HG02870 (cell line): ENCODE results near the gene PRKCB.

ENCODE experiments used
- ATAC-seq: cut with Tn5 transposase; IDR thresholded peaks from one replicate; pipeline ENCODE4 v1.9.1; 2021; ENCODE audit warnings: mild to moderate bottlenecking, moderate library complexity; ENCODE audit not compliant: unreplicated experiment

The PRKCB gene

DNA sequence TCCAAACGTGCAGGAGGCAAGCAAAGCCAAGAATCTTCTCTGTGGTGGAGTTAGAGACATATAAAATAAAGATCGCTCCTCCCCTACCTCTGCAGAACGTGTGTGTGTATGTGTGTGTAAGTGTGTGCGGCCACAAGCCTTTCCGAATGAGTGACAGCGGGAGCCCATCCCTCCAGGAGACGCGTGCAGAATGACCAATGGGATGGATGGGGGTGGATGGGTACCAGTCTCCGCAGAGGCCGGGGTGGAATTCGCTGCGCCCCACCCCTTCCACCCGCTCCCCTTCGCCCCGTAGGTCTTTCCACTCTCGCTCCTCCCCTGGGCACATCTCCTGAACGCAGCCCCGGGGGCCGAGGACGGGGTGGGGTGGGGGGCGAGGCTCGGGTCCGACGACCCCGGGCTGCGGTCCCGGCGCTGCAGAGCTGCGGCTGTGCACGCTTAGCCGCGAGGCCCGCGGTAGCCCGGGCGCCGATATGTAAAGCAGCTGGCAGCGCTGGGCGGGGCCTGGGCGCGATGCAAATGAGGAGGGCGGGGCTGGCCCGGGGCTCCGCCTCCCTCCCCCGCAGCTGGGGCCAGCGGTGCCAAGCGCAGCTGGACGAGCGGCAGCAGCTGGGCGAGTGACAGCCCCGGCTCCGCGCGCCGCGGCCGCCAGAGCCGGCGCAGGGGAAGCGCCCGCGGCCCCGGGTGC lies at the start of gene PRKCB:
Gene PRKCB (plus strand): TSS at position 594 of the 688 bp plus-strand sequence.
- peak; percentile 70 for ATAC-seq

DNA sequence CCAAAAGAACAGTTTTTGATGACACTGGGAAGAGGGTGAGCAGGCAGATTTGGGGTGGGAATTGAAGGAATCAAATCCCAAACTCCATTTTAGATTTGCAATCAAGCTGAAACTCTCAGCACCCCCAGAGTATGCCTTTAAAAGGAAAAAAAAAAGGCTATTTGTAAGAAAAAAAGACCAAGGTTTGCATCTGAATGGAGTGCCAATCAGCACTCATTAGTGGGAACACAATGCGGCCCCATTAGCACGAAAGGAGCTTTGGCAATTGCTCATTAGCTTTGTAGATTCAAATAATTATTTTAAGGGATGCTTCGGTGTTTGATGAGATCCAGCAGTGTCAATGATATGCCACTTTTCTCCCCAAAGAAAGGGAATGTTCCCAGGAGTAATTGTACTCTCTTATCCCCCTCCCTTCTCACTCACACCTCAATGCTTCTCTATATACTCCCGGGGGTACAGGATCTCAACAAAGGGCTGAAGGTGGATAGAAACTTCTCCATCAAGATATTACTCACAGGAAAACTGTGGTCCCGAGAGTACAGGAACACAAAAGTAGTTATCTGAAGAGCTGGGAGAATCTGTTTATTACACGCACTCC lies 48.7 kb upstream of the PRKCB start:
- no peak for ATAC-seq

DNA sequence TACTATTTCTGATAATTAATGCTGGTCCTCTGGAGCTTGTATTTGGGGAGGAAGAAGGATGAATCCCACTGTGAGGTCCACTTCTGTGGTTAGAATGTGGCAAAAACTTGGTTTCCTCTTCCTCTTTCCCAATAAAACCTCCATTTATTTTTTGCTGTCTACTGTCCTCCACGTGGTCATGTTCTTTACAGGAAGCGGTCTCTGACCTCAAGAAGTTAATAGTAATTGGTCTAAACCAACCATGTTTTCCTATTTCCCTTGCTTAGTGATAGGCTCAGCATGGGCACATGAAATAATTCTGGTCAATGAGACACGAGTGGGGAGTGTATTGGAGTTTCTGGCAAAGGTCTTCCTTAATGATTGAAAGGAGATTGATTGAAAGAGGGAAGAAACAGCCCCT lies 47.1 kb upstream of the PRKCB start:
- ATAC-seq = no peak

DNA sequence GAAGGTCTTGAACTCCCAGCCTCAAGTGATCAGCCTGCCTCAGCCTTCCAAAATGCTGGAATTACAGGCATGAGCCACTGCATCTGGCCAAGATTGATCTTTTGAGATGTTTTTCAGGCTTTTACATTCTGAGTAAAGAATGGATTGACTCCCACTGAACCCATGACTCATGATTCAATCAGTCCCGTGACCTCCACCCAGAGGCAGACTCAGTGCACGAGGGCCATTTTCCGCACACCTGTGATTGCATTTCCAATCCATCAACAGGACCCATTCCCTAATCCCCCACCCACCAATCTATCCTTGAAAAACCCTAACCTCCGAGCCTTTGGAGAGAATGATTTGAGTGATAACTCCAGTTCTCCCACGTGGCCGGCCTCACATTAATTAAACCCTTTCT lies 40.4 kb upstream of the PRKCB start:
- ATAC-seq = no peak

DNA sequence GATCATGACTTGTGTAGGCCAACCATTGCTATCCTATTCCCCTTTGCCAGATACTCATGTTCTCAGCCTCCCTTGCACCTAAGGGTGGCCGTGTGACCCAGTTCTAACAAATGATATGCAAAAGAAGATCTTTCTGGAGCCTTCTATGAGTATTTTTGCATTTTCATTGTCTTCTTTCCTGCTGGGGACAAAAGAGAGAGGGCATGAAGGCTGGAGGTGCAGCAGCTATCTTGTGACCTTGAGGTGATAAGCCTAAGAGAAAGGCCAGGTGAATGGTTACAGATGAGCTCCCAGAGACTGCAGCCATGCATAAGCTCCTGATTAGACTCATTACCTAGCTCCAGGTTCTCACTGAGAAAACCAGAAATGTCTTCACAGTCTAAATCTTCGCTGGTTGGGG lies 38.8 kb upstream of the PRKCB start:
- ATAC-seq = no peak

DNA sequence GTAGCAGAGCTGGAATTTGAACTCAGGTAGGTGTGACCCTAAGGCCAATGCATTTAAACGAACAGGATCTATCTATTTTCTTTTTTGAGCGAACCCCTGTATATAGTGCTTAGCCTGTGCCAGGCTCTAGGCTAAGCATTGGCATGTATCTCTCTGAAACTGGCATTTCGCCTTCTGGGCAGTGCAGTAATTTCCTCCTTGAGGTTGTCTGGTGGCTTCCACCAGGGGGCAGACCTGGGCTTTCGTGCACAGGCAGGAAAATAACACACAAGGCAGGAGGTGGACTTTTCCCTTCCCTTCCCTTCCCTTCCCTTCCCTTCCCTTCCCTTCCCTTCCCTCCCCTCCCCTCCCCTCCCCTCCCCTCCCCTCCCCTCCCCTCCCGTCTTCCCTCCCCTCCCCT lies 34.4 kb upstream of the PRKCB start:
- no peak for ATAC-seq

DNA sequence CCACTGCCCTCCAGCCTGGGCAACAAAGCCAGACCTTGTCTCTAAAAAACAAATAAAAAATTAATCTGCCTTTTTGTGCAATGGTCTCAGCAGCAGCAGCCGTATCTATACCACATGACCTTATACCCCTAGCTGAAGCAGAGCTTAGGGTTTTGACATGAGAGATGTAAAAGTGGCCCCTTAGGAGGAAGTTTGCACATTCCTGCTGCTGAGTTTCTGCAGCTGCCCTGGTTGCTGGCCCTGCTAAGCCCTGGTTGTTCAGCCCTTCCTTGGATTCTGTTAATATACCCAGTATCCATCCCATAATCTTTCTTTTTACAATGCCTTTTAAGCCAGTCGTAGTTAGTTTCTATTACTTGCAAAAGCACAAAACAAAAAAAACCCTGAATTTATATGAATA lies 33.0 kb upstream of the PRKCB start:
- ATAC-seq = no peak

DNA sequence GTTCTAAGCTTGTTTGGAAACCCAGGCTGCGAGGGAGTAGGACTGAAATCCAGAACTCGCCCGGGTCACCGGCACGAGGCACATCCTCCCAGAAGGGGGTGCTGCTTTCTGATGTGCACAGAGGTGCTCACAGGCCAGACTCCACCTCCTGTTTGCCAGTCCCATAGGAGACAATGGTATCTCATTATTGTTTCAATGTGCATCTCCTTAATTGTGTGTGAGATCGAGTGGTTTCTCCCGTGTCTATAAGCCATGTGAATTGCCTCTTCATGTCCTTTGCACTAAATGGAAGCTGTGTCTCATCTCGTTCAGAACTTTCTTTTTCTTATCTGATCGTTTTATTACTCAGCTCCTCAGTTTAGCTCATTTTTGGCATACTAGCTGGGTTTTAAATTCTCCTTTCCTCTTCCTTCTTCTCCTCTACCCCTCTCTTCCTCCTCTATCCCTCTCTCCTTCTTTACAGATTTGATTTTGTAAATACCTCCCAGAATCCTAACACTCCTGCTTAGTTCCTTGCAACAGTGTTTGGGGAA lies 32.1 kb upstream of the PRKCB start:
- no peak for ATAC-seq

DNA sequence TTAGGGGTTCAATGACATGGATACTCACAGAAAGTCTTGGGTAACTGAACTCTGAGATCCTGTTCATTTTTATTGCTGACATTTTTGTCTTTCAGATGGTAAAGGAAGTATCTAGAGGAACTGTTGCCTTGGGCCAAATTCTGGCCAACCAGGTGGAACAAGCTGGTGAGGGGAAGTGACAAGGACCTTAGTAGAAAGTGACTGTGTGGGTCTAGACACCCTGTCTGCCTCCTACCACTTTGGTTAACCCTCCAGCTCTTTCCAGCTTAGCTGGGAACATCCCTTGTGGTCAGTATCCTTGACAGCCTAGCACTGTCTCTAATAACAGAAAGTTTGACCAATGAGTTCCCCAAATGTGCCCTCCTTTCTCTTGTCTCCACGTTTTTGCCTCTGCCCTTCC lies 28.8 kb upstream of the PRKCB start:
- ATAC-seq = no peak

DNA sequence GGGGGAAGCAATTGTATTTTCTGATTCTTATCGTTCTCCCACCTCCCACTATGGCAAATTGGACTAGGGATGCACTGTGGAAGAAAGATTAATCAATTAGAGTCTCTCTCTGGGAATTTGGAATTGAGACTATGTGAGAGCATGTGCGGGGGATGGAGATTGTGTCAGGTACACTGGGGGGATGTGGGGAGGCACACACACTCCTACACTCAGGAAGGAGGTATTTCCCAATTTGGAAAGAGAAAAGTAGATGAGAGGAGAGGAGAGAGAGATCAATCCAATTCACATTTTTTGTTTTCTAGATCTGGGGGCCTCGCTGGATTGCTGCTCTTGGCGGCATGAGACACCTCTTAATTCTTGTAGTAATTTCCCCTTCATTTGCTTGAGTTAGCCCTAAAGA lies 14.3 kb upstream of the PRKCB start:
- ATAC-seq = no peak

DNA sequence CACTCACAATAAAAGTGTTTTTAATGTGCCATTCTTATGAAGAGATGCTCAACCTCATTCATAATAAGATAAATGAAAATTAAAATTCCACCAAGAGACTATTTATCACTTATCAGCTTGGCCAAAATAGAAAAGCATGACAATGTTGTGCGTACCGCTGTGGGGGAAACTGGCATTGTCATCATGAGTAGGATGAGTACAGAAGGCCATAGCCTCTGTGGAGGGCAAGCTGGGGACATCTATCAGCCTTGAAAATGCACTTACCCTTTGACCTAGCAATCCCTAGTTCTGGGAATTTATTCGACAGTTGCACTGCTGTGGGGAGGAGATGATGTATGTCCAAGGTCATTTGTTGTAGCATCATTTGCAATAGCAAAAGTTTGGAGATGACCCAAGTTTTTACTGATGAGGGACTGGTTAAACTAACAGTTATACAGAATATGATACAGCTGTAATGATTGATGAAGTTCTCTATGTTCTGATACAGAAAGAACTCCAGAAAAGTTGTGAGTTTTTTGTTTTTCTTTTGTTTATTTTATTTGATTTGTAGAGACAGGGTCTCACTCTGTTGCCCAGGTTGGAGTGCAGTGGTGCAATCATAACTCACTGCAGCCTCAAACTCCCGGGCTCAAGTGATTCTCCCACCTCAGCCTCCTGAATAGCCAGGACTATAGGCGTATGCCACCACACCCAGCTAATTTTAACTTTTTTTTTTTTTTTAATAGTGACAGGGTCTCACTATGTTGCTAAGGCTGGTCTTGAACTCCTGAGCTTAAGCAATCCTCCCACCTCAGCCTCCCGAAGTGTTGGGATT lies 13.7 kb upstream of the PRKCB start:
- ATAC-seq = no peak

DNA sequence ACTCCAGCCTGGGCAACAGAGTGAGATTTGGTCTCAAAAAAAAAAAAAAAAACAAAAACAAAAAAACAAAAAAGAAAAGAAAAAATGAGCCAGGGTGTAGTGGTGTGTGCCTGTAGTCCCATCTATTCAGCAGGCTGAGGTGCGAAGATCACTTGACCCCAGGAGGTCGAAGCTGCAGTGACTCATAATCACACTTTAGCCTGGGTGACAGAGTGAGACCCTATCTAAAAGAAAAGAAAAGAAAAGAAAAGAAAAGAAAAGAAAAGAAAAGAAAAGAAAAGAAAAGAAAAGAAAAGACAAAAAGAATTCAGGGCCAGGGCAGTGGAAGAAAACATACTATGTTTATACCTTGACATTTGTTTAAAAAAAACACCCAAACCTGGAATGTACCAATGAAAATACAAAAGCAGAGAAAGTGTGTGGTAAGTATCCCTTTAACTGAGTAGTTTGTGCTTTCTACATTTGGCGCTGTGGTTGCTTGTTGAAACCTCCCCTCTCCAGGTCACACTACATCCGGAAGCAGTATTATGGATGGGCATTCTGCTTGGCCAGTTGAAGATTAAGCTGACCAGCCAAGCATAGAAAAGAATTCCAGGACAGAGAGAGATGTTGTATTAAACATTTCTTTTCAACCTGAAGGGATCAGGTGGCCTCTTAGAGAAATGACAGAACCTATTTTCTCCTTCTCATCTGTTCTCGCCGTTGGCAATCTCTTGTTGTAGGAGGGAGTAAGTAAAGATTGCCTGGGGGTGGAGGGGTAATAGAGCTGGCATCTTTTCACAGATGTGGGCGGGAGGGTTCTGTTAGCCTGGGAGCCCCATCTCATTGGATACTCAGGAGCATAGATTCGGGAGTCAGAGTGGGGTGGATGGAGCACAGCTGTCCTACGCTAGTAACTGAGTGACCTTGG lies 12.1 kb upstream of the PRKCB start:
- no peak for ATAC-seq

DNA sequence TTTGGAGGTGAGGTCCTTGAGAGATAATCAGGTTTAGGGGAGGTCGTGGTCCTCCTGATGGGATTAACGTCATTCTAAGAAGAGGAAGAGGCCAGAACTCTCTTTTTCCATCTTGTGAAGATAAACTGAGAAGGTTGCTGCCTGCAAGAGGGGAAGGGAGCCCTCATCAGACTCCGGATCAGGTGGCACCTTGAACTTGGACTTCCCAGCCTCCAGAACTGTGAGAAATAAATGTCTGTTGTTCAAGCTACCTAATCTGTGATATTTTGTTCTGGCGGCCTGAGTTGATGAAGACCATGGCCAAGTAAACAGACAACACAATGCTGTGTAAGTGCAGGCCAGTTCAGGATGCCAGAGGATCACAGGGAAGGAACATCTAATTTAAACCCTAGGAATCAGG lies 10.9 kb upstream of the PRKCB start:
- ATAC-seq = no peak

DNA sequence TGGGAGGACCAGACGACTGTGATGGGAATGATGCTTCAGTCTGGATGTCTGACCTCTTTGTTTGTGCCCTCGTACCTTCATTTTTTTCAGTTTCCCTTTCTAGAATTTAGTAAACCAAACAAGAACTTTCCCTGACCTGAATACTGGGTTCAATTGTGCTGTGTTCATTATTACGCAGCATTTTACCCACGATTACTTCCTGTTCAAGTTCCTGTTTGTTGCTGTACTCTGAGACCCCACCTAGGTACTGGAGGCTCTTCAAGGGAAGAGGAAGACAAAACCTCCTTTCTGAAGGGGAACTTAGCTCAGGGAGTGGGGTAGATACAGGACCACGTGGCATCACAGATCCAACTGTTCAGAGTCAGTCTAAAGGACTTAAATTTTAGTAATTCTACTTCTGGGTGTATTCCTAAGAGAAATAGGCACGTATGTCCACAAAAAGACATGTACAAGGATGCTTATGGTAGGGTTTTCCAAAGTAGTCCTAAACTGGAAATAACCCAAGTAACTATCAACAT lies 9.2 kb upstream of the PRKCB start:
- peak; percentile 77 for ATAC-seq

DNA sequence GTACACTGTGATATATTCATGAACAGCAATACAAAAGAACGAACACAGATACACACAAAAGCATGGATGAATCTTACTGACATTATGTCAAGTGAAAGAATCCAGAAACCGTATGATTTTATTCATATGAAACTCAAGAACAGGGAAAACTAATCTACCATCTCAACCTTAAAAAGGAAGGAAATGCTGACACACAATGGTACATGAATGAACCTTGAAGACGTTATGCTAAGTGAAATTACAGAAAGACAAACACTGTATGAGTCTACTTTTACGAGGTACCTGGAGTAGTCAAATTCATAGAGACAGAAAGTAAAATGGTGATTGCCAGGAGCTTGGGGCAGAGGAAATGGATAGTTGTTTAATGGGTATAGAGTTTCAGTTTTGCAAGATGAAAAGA lies 8.7 kb upstream of the PRKCB start:
- no peak for ATAC-seq

DNA sequence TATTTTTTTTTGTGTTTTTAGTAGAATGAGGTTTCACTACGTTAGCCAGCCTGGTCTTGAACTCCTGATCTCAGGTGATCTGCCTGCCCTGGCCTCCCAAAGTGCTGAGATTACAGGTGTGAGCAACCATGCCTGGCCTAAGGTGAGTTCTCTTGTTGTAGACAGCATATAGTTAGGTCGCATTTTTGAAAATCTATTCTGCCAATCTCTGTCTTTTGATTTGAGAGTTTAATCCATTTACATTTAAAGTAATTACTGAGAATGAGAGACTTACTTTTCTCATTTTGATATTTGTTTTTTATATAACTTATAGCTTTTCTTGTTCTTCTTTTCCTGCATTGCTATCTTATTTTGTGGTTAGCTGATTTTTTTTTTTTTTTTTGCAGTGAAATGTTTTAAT lies 6.3 kb upstream of the PRKCB start:
- ATAC-seq = no peak

DNA sequence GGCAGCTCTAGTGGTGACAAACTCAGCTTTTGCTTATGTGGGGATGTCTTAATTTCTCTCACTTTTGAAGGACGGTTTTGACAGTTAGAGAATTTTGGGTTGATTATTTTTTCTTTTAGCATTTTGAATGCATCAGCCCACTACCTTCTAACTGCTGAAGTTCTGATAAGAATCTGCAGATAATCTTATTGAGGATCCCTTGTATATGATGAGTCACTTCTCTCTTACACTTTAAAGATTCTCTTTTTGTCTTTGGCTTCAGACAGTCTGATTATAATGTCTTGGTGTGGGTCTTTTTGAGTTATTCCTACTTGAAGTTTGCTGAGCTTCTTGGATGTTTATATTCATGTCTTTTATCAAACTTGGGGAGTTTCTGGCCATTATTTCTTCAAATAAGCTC lies 5.5 kb upstream of the PRKCB start:
- ATAC-seq = no peak

DNA sequence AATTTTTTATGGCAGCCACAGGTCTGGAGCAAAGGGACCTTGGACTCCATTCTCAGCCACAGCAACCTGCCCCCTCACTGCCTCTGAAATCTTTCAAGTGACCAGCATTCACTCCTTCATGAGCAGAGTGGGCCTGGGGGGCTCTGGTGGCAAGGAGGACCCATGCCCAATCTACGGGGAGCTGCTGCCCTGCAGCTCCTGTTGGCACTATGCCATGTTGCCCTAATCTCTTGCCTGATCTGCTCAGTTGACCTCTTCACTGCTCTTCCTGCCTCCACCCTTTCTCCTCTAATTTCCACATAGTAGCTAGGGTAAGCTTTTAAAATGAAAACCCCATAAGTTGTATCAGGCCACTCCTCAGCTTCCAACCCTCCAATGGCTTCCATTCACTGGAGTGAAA lies 2.9 kb upstream of the PRKCB start:
- no peak for ATAC-seq

DNA sequence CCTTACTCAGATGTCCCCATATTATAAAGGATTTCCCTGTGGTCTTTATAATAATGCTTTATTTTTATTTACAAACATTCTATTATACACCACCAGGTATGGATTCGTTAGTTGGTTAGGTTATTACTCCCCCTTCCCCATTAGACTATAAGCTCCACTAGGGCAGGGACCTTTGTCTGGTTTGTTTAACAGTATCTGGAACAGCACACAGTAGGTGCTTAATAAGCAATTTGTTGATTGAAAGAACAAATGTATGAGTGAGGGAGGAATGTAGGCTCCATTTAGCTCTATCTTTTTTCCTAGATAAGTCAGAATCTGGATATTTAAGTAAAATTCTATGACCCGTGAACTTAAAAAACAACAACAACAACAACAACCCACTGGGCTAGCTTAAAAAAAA lies 2.3 kb upstream of the PRKCB start:
- no peak for ATAC-seq

DNA sequence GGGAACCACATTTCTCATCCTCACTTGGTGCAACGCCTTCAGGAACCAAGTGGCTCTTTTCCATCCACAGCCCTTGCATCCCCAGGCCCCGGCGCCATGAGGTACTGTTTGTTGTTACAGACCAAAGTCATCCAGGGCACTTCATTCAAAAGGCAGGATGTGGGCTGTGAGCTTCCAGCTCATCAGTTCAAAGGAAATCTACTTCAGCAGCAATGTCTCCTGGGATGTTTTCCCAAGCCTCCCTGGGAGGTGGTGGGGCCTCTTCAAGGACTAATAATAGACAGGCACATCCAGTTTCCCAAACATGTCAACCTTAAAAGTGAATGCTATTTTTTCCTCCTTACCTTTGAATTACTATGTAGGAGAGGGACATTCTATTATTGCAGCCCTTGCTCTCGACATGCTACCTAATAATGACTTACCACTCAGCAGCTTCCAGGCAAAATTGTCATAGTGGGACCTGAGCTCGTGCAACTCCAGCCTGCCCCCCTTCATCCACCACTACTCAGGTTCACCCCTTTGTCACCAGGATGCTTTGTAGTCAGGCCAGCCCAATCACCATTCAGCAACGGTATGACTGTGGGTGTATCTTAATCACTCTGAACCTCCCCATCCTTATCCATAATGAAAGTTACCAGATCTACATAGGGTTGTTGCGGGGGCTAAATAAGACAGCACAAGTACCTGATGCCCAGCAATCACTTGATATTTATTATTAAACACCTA lies 1.7 kb upstream of the PRKCB start:
- ATAC-seq = no peak
